GM10248 (cell line): Measurements from ENCODE around the gene SLC16A7.

ENCODE experiments used
- CTCF ChIA-PET: fragments of 300-600 bp; sonication (Branson Sonifier 250); formaldehyde crosslinking; extraction: SDS; loops from one replicate; lab custom pipeline; 2021; ENCODE audit warnings: antibody characterized with exemption; lab: Yijun Ruan, JAX
- POLR2A ChIA-PET: fragments of 350-650 bp; sonication (Branson Sonifier 250); formaldehyde crosslinking; extraction: SDS; loops from one replicate; lab custom pipeline; 2020; ENCODE audit warnings: antibody characterized with exemption; lab: Yijun Ruan, JAX
- DNase-seq: peaks from one replicate; pipeline ENCODE4 v3.0.0; 2012; ENCODE audit errors: extremely low spot score
- CTCF ChIP-seq: IDR thresholded peaks from 2 replicates; pipeline ENCODE4 v1.5.1; 2012; ENCODE audit warnings: mild to moderate bottlenecking, low read depth; ENCODE audit errors: extremely low read depth, missing control alignments, control extremely low read depth

SLC16A7 gene

GRCh38 chr12:59595883-59596540 is at the start of gene SLC16A7:
Gene SLC16A7, plus strand, starts transcription at chr12:59596029. Its CDS starts 108,773 bp downstream, at chr12:59704802.
- DNase-seq, result peak; percentile 78
- ChIA-PET POLR2A (no interaction called here), CTCF (interaction anchor here (0.8 to 2.9 kb wide), 4 partner anchors 8 to 239 kb away, joined by 3 to 11 read pairs (median 4); no protein-coding TSS in a partner anchor)
- no peak for TF ChIP-seq CTCF

GRCh38 chr12:59548930-59549329 is 46.9 kb upstream of the SLC16A7 start:
- CTCF ChIA-PET, result no interaction called here

GRCh38 chr12:59559696-59560095 is 36.1 kb upstream of the SLC16A7 start:
- ChIA-PET CTCF (no interaction called here), POLR2A (no interaction called here)
- DNase-seq, result no peak
- no peak for TF ChIP-seq CTCF

More at GRCh38 chr12:59548930-59549329, 46.9 kb upstream of the SLC16A7 start:
- DNase-seq, result no peak
- TF ChIP-seq CTCF, result no peak
- POLR2A ChIA-PET, result no interaction called here

- DNase-seq, result no peak
- ChIA-PET POLR2A (no interaction called here), CTCF (no interaction called here)
- no peak for TF ChIP-seq CTCF
These were observed 25.7 kb upstream of the SLC16A7 start for GRCh38 chr12:59570145-59570544.

GRCh38 chr12:59574406-59574805 is 21.4 kb upstream of the SLC16A7 start:
- ChIA-PET CTCF (no interaction called here), POLR2A (no interaction called here)
- no peak for DNase-seq
- no peak for TF ChIP-seq CTCF

- ChIA-PET POLR2A (no interaction called here), CTCF (no interaction called here)
- no peak for DNase-seq
- no peak for TF ChIP-seq CTCF
These were observed 20.0 kb upstream of the SLC16A7 start for GRCh38 chr12:59575826-59576225.
